HG03558 (cell line): ENCODE measurements around the gene PTPN14.

ENCODE experiments used
- ATAC-seq: cut with Tn5 transposase; IDR thresholded peaks from one replicate; pipeline ENCODE4 v1.9.1; 2021; ENCODE audit warnings: moderate number of reproducible peaks; ENCODE audit not compliant: unreplicated experiment; ENCODE audit errors: extremely low read depth

The PTPN14 gene

DNA sequence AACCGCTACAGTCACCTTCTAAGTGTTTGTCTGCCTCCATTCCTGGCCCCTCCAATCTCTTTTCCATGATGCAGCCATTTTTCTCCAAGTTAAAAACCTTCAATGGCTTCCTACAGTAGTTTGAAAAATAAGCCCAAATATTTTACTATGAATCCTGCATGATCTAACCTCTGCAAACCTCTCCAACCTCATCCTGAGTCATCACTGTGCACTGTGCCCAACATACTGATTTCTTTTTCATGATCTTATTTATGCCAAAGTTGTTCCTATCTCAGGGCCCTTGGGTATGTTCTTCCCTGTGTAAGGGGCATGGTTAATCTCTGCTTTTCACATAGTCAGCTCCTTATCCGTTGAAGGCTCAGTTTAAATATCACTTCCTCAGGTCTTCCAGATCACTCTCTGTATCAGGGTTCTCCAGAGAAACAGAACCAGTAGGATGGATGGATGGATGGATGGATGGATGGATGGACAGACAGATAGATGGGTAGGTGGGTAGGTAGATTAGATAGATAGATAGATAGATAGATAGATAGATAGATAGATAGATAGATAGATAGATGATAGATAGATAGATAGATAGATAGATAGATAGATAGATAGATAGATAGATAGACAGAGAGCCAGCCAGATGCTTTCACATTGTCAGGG is 18.1 kb upstream of the PTPN14 start:
- ATAC-seq, result no peak

GRCh38 chr1:214568328-214568727 is 16.9 kb upstream of the PTPN14 start:
- ATAC-seq, result no peak

GRCh38 chr1:214567481-214567980 is 16.1 kb upstream of the PTPN14 start:
- no peak for ATAC-seq

DNA sequence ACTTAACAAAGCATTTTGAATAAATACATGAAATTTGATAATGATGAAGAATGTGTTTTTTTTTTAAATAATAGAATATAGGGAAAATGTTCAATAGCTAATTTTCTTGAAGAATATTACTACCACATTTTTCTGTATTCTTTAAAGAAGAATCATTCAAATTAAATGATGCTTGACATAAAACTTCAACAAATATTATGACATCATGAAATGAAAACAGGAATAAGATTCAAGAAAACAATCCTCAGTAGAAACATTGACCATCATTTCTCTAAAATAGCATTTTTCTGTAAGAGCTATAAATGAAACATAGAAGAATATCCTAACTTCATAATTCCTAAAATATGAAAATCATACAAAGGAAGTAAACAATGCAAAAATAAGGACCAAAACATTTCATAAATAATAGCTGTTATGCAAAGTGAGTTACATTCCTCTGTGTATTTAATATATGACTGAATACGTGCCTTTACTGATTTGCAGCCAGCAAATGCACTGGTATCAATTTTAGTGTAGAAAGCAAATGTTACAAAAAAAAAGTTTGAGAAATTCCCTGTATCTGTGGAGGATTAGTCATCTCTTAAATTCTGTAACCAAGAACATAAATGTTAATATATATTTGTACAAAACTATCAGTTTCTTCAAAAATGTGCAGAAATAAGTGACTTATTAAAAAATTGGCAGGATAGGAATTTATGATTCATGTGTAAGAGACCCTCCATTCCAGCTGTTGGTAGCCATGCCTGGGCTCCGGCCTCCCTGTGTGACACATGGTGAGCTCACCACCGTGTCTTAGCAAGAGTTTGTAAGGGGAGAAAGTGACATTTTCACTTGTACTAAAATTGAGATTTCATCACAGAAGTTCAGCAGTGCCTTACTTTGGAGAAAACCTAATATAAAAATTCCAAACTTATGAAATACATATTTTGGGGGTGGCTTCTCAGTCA is 15.0 kb upstream of the PTPN14 start:
- ATAC-seq, result no peak

GRCh38 chr1:214565310-214565709 is 13.9 kb upstream of the PTPN14 start:
- ATAC-seq, result no peak

DNA sequence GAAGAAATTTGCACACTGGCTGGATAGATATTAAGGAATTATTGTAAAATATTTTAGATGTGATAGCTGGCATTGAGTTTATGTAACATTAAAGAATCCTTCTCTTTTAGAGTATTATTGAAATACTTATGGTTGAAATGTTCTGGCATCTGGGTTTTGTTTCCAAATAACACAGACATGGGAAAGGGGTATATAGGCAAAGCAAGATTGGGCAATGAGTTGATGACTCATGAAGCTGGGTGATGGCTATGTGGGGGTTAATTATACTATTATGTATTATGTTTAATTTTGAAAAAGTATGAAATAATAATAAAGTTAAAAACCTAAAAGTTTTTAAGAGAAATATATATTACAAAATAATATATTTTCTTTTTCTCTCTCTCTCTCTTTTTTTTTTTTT is 12.5 kb upstream of the PTPN14 start:
- ATAC-seq, result no peak

DNA sequence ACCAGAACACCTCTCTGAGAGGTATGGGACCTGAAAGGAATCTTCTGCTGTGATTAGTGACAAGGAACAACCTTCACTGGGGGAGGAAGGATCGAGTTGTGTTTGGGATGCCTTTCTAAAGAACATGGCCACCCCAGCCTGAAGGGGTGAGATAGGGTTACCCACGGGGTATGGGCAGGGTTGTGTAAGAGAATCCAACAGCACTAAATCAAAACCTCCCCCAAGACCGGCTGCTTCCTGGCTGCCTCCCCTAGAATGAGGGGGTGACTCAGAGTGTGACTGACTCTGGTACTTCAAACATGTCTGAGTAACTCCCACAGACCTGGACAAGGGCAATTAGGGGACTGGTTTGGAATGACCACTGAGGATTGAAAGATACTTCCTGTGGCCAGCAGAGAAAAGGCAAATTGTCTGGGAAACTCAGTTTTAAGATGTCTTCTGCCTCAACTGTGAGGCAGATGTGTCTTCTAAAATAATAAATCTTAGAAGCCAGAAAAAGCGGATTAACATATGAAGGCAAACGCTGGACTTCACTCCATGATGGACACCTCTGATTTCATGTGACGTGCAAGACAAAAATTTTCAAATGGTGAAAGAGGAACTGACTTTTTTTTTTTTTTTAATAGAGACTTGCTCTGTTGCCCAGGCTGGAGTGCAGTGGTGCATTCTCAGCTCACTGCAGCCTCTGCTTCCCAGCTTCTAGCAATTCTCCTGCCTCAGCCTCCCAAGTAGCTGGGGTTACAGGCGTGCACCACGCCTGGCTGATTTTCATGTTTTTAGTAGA is 6.7 kb upstream of the PTPN14 start:
- ATAC-seq, result no peak

- ATAC-seq, result no peak
These were observed 1.8 kb upstream of the PTPN14 start for GRCh38 chr1:214553142-214553710.

- ATAC-seq, result no peak
These were observed 789 bp upstream of the PTPN14 start for GRCh38 chr1:214552174-214552608.

DNA sequence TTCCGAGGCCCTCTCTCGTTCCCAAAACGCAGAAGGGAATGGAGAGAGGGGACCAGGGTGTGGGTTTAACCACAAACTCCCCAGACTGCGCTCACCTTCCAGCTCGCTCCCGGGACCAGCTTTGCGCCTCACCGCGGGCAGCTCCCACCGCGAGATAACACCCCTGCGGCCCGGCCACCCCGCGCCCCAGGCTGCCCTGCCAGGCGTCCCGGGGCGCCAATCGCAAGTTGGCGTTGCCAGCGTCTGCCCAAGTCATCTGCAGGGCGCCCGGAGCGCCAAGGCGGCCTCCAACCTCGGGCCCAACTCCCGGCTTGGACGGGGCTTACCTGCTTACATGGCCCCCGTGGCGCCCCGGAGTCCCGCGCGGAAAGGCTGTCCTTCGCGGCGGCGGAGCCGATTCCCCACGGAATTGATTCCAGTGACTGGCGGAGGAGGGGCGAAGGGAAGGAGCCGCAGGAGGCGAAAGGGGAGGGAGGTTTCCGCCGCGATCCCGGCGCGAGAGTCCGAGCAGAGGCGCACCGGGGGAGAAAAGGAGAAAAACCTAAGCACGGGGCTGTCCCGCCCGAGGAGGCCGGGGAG is 456 bp downstream of the PTPN14 start:
- no peak for ATAC-seq

DNA sequence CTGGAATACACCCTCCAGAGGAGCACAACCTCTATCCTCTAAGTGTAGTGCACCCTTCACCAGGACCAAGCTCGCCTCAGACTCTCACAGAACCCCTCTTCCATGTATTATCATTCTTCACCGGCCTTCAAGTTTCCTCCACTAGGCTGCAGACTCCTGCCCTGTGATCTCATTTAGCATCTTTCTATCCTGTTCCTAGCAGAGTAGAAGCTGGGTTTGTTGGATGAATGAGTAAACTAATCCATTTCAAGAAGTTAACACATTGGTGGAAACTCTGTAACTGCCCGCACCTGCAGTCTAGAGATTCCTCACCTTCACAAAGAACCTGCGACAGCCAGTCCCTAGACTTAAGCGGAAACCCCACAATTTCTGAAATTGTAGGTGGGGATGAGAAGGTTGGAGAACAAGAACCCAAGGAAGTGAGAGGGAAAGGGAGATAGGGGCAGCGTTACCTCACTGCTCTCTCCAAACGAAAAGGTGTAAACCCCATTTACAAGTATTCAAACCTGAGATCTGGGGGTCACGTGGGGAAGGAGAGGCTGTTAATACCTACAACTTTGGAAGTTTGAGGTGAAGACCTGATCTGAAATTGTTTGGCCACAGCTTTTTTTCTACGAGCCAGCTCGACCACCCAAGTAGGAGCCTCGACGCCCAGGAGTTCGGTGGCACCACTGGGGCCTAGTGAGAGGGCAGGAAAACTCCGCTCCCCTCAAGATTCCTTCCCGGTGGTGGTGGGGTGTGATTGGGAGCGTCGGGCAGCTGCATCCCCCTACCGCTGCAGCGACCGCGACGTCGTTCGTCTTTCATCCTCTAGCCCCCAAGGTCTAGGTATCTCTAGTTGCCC is 1.2 kb downstream of the PTPN14 start:
- no peak for ATAC-seq

DNA sequence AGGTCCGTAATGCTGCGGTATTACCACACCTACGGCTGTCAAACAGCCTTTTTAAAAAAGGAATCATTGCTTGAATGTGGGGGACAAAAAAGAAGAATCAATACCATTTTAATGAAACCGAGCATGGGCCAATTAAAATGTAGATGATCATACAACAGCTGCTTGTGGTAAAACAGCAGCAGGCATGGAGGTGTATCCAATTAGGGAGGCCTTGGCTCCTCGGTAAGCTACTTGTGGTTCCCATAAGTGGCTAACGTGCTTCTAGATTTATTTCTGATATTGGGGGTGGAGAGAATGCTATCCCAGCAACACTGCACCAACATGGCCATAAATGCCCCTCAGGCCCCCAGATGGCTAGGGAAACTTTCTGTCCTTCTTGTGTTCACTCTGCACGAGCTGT is 1.8 kb downstream of the PTPN14 start:
- ATAC-seq, result no peak

DNA sequence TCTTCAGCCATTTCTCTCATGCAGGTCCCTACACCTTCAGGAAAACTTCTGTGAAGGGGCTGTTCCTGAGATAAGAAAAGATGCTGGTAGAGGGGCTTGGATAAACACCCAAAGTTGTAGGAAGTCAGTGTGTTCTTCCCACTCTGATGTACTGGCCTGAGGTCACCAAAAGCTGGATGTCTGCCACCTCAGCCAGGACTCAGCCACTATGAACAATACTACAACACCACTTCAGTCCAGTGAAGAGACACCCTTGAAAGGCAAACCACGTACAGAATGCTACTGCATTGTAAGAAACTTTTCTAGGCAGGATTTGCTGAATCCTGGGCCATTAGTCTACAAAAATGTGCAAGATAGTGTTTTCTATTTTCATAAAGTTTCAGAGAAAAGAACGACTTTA is 2.4 kb downstream of the PTPN14 start:
- ATAC-seq, result no peak

DNA sequence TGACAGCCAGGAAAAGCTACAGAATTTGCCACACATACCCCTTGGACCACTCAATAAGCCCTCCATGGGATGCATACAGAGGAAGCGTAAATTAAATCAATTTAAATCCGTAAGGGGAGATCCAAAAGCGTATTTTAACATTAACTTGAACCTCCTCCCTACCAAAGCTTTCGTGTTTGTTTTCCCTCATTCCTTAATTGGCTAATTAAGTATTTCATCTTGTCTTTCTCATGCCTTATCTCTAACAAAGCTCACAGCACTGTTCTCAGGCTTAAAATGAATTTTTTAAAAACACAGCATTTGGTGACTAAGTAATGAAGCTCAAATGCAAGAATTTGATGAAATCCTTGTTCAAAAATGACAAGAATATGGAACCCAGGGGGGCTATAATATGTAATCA is 3.1 kb downstream of the PTPN14 start:
- no peak for ATAC-seq

- no peak for ATAC-seq
These were observed 3.7 kb downstream of the PTPN14 start for GRCh38 chr1:214547747-214548146.

GRCh38 chr1:214546886-214547641 is 4.3 kb downstream of the PTPN14 start:
- no peak for ATAC-seq

- ATAC-seq, result no peak
These were observed 5.3 kb downstream of the PTPN14 start for GRCh38 chr1:214546084-214546483.

GRCh38 chr1:214545293-214545692 is 6.1 kb downstream of the PTPN14 start:
- no peak for ATAC-seq
